ENCODE data around the gene BORA.

DNA sequence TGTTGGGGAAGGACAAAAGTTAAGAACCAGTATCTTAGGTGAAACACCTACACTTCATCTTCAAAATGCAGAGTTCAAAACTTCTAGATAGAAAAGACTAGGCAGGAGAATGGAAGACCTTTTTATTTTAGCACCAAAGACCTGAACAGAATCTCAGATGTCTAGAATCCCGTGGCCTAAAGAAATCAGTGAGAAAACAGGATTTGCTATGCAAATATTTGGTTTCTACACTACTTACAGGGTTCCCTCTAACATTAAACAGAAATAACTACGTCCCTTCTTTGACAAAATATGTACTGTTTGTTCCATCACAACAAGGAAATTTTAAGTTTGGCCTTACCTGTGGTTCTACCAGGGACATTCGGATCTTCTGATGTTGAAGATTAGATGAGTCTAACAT is 32.5 kb downstream of the BORA start:
- TF ChIP-seq CTCF (IDR thresholded peaks at IDR 0.05) (no peak), POLR2A (IDR thresholded peaks at IDR 0.05) (no peak)
